DOHH2 (cell line): ENCODE data around the gene DNAH10.

Experiments used
- H3F3A ChIP-seq: fragments of 200-600 bp; sonication (generic), shearing (Covaris generic); 2 replicates; pipeline ENCODE4 v1.6.0; 2016; ENCODE audit warnings: antibody characterized with exemption, mild to moderate bottlenecking; ENCODE audit not compliant: control insufficient read depth, insufficient read depth
- H3K27ac ChIP-seq: fragments of 200-600 bp; sonication (generic); 2 replicates; pipeline ENCODE4 v1.5.1; 2014; ENCODE audit warnings: low read depth, mild to moderate bottlenecking, low read length, moderate library complexity
- H3K27me3 ChIP-seq: fragments of 200-600 bp; sonication (generic); 2 replicates; pipeline ENCODE4 v1.6.1; 2014; ENCODE audit warnings: mild to moderate bottlenecking, low read length, mixed read lengths; ENCODE audit not compliant: control insufficient read depth
- H3K36me3 ChIP-seq: fragments of 200-600 bp; sonication (generic); 2 replicates; pipeline ENCODE4 v1.6.1; 2014; ENCODE audit warnings: mild to moderate bottlenecking, low read length, moderate library complexity, mixed read lengths; ENCODE audit not compliant: control insufficient read depth
- H3K4me1 ChIP-seq: fragments of 200-600 bp; sonication (generic); 2 replicates; pipeline ENCODE4 v1.6.1; 2014; ENCODE audit warnings: mild to moderate bottlenecking, low read length, mixed read lengths; ENCODE audit not compliant: control insufficient read depth
- H3K4me2 ChIP-seq: fragments of 200-600 bp; sonication (generic); 2 replicates; pipeline ENCODE4 v1.6.0; 2014; ENCODE audit warnings: mild to moderate bottlenecking, low read length, moderate library complexity
- H3K4me3 ChIP-seq: fragments of 200-600 bp; sonication (generic); 2 replicates; pipeline ENCODE4 v1.5.1; 2014; ENCODE audit warnings: mild to moderate bottlenecking, low read length, mixed read lengths
- H3K79me2 ChIP-seq: fragments of 200-600 bp; sonication (generic); 2 replicates; pipeline ENCODE4 v1.6.1; 2014; ENCODE audit warnings: mild to moderate bottlenecking, low read length, mixed read lengths; ENCODE audit not compliant: control insufficient read depth
- H3K9me2 ChIP-seq: fragments of 200-600 bp; sonication (generic); replicated peaks from 2 replicates; pipeline ENCODE4 v1.6.1; 2014; ENCODE audit warnings: mild to moderate bottlenecking, low read length, mixed read lengths; ENCODE audit not compliant: control insufficient read depth
- H3K9me3 ChIP-seq: fragments of 200-600 bp; sonication (generic); 2 replicates; pipeline ENCODE4 v1.6.1; 2014; ENCODE audit warnings: antibody characterized with exemption, low read length, mixed read lengths; ENCODE audit not compliant: control insufficient read depth, insufficient read depth
- H4K20me1 ChIP-seq: fragments of 200-600 bp; sonication (generic); 2 replicates; pipeline ENCODE4 v1.6.0; 2014; ENCODE audit warnings: low read depth, mild to moderate bottlenecking, antibody characterized with exemption, low read length, moderate library complexity; ENCODE audit not compliant: control insufficient read depth, insufficient read depth
- CTCF ChIP-seq: fragments of 200-600 bp; sonication (generic); IDR thresholded peaks from one replicate; pipeline ENCODE4 v1.5.1; 2014; ENCODE audit warnings: antibody characterized with exemption, mild to moderate bottlenecking, low read depth, low read length; ENCODE audit not compliant: poor library complexity, severe bottlenecking
- EZH2phosphoT487 ChIP-seq: fragments of 200-600 bp; sonication (generic); IDR thresholded peaks from 2 replicates; pipeline ENCODE4 v1.6.1; 2017; ENCODE audit warnings: borderline replicate concordance, mild to moderate bottlenecking, antibody characterized with exemption, low read length, moderate library complexity, mixed read lengths

The DNAH10 gene

GRCh38 chr12:123828854-123829547 is 66.9 kb downstream of the DNAH10 start:
- H3K9me3 ChIP-seq = no peaks in the 10 kb centered on the region
- no peaks in the 10 kb centered on the region for H3K36me3 ChIP-seq
- no peaks in the 10 kb centered on the region for H3K79me2 ChIP-seq
- no peaks in the 10 kb centered on the region for H3K9me2 ChIP-seq
- no peak overlapping the region for H3K4me3 ChIP-seq
- 0 out of 2 replicates have a peak, but pooled peaks cover 4% of the 10 kb centered on the region for H3K27me3 ChIP-seq
- H3K27ac ChIP-seq = no peak overlapping the region
- no peaks in the 10 kb centered on the region for H3F3A ChIP-seq
- H4K20me1 ChIP-seq = no peaks in the 10 kb centered on the region
- TF ChIP-seq CTCF (no peak), EZH2phosphoT487 (no peak)
- no peaks in the 10 kb centered on the region for H3K4me1 ChIP-seq
- H3K4me2 ChIP-seq = no peak overlapping the region

GRCh38 chr12:123829561-123829960 is 67.5 kb downstream of the DNAH10 start:
- Histone ChIP-seq H3K9me2 (no peaks in the 10 kb centered on the region), H3K9me3 (no peaks in the 10 kb centered on the region), H3K4me2 (no peak overlapping the region), H3K4me1 (no peaks in the 10 kb centered on the region), H4K20me1 (no peaks in the 10 kb centered on the region), H3K36me3 (no peaks in the 10 kb centered on the region), H3K79me2 (no peaks in the 10 kb centered on the region), H3K27me3 (peaks cover 4% of the 10 kb centered on the region; the same call in 1 of the 2 replicates), H3F3A (no peaks in the 10 kb centered on the region), H3K4me3 (no peak overlapping the region), H3K27ac (no peak overlapping the region)
- TF ChIP-seq EZH2phosphoT487 = no peak
- TF ChIP-seq CTCF = no peak

GRCh38 chr12:123830675-123831074 is 68.6 kb downstream of the DNAH10 start:
- Histone ChIP-seq H3K4me3 (no peak overlapping the region), H4K20me1 (no peaks in the 10 kb centered on the region), H3K9me3 (no peaks in the 10 kb centered on the region), H3K27ac (no peak overlapping the region), H3F3A (no peaks in the 10 kb centered on the region), H3K36me3 (no peaks in the 10 kb centered on the region), H3K4me1 (no peaks in the 10 kb centered on the region), H3K4me2 (no peak overlapping the region), H3K79me2 (no peaks in the 10 kb centered on the region), H3K27me3 (peaks cover 6% of the 10 kb centered on the region; the same call in 1 of the 2 replicates), H3K9me2 (no peaks in the 10 kb centered on the region)
- TF ChIP-seq CTCF (no peak), EZH2phosphoT487 (no peak)
